NCI-H1092 treated with DMSO at 0.1 percent for 48 hours (cell line): ENCODE data around the gene OAS2.
"Not testable (repeated sequence)": the region's sequence is repeated elsewhere in the genome, so short reads cannot be mapped to it uniquely, and the experiment has no call there.

Experiments used
- DNase-seq: peaks from one replicate; lab custom pipeline; 2025; lab: John Stamatoyannopoulos, UW

Gene OAS2

GRCh38 chr12:112957125-112957524 is 21.2 kb upstream of the OAS2 start:
- not testable (repeated sequence) for DNase-seq

GRCh38 chr12:112961074-112961473 is 17.2 kb upstream of the OAS2 start:
- no peak for DNase-seq

GRCh38 chr12:112961536-112961935 is 16.8 kb upstream of the OAS2 start:
- no peak for DNase-seq

GRCh38 chr12:112962561-112962960 is 15.8 kb upstream of the OAS2 start:
- DNase-seq, result no peak

- no peak for DNase-seq
These were observed 15.0 kb upstream of the OAS2 start for GRCh38 chr12:112963227-112963861.

- no peak for DNase-seq
These were observed 14.2 kb upstream of the OAS2 start for GRCh38 chr12:112964067-112964670.

GRCh38 chr12:112964915-112965314 is 13.4 kb upstream of the OAS2 start:
- no peak for DNase-seq

GRCh38 chr12:112965643-112966042 is 12.7 kb upstream of the OAS2 start:
- DNase-seq, result no peak

GRCh38 chr12:112967306-112967705 is 11.0 kb upstream of the OAS2 start:
- no peak for DNase-seq

GRCh38 chr12:112967858-112968257 is 10.5 kb upstream of the OAS2 start:
- no peak for DNase-seq

GRCh38 chr12:112969547-112970306 is 8.6 kb upstream of the OAS2 start:
- DNase-seq, result no peak

- no peak for DNase-seq
These were observed 7.9 kb upstream of the OAS2 start for GRCh38 chr12:112970391-112970790.

GRCh38 chr12:112971248-112971647 is 7.1 kb upstream of the OAS2 start:
- no peak for DNase-seq

- DNase-seq, result no peak
These were observed 5.1 kb upstream of the OAS2 start for GRCh38 chr12:112973011-112973735.

GRCh38 chr12:112973818-112974231 is 4.5 kb upstream of the OAS2 start:
- DNase-seq, result no peak

- no peak for DNase-seq
These were observed 3.4 kb upstream of the OAS2 start for GRCh38 chr12:112974904-112975303.

- DNase-seq, result no peak
These were observed 1.2 kb upstream of the OAS2 start for GRCh38 chr12:112977139-112977538.

- DNase-seq, result no peak
These were observed 678 bp upstream of the OAS2 start for GRCh38 chr12:112977641-112978040.

- DNase-seq, result no peak
These were observed 842 bp downstream of the OAS2 start for GRCh38 chr12:112979041-112979680.

- DNase-seq, result no peak
These were observed 2.3 kb downstream of the OAS2 start for GRCh38 chr12:112980491-112981158.

GRCh38 chr12:112985642-112986290 is 7.4 kb downstream of the OAS2 start:
- no peak for DNase-seq
